ENCODE results near the gene AMBP. TPM values are rescaled to one million over a fixed set of nuclear protein-coding genes. Genes with fewer than 3 reads are reported as not detected.

The AMBP gene
- total and polyA plus RNA-seq, 2 of the 13 experiments (the other 11 are each of a cell fraction or from before 2014, with no cell fraction given), result 1,510 to 2,580 TPM

DNA sequence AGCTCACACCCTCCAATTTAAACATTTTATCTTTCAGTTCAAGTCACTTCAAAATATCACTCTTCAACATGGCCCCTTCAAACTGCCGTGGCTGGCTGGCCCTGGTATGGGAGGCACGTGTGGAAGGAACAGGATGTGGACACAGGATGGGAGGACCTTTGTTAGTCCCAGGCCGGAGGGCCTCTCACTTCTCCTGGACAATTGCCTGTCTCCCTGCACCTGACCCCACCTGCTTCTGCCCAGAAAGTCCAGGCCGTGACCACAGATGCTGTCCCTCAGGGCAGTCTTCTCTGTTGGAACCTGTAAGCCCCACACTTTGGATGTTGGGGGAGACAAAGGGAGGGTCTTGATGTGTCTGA is 19.4 kb downstream of the AMBP start (continued):
- TF ChIP-seq, protein P1, sequence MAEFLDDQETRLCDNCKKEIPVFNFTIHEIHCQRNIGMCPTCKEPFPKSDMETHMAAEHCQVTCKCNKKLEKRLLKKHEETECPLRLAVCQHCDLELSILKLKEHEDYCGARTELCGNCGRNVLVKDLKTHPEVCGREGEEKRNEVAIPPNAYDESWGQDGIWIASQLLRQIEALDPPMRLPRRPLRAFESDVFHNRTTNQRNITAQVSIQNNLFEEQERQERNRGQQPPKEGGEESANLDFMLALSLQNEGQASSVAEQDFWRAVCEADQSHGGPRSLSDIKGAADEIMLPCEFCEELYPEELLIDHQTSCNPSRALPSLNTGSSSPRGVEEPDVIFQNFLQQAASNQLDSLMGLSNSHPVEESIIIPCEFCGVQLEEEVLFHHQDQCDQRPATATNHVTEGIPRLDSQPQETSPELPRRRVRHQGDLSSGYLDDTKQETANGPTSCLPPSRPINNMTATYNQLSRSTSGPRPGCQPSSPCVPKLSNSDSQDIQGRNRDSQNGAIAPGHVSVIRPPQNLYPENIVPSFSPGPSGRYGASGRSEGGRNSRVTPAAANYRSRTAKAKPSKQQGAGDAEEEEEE (CRISPR knock-in tag; IDR thresholded peaks at IDR 0.05; ENCODE audit: borderline replicate concordance), result no peak
- TF ChIP-seq, protein P2, sequence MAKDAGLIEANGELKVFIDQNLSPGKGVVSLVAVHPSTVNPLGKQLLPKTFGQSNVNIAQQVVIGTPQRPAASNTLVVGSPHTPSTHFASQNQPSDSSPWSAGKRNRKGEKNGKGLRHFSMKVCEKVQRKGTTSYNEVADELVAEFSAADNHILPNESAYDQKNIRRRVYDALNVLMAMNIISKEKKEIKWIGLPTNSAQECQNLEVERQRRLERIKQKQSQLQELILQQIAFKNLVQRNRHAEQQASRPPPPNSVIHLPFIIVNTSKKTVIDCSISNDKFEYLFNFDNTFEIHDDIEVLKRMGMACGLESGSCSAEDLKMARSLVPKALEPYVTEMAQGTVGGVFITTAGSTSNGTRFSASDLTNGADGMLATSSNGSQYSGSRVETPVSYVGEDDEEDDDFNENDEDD (CRISPR knock-in tag; IDR thresholded peaks at IDR 0.05; ENCODE audit: borderline replicate concordance), result peak; percentile 72
- 0 out of 2 replicates have a peak, but pooled peaks have one; percentile 19 for TF ChIP-seq SP4 (CRISPR knock-in tag; IDR thresholded peaks at IDR 0.05)
- TF ChIP-seq SIN3A (IDR thresholded peaks at IDR 0.05; ENCODE audit: borderline replicate concordance, low read depth, low read length), result peak; percentile 6; the same call in 1 of the 2 replicates
- TF ChIP-seq, protein P3, sequence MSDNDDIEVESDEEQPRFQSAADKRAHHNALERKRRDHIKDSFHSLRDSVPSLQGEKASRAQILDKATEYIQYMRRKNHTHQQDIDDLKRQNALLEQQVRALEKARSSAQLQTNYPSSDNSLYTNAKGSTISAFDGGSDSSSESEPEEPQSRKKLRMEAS (IDR thresholded peaks at IDR 0.05), result peak; percentile 72
- TF ChIP-seq GATAD2A (CRISPR knock-in tag; IDR thresholded peaks at IDR 0.05), result 0 out of 2 replicates have a peak, but pooled peaks have one; percentile 29
- TF ChIP-seq ARNT2 (CRISPR knock-in tag; IDR thresholded peaks at IDR 0.05; ENCODE audit: low read depth), result no peak
- TF ChIP-seq ZNF570 (CRISPR knock-in tag; IDR thresholded peaks at IDR 0.05; ENCODE audit: borderline replicate concordance), result no peak
- no peak for TF ChIP-seq ATAD3A (CRISPR knock-in tag; IDR thresholded peaks at IDR 0.05)
- TF ChIP-seq, protein P4, sequence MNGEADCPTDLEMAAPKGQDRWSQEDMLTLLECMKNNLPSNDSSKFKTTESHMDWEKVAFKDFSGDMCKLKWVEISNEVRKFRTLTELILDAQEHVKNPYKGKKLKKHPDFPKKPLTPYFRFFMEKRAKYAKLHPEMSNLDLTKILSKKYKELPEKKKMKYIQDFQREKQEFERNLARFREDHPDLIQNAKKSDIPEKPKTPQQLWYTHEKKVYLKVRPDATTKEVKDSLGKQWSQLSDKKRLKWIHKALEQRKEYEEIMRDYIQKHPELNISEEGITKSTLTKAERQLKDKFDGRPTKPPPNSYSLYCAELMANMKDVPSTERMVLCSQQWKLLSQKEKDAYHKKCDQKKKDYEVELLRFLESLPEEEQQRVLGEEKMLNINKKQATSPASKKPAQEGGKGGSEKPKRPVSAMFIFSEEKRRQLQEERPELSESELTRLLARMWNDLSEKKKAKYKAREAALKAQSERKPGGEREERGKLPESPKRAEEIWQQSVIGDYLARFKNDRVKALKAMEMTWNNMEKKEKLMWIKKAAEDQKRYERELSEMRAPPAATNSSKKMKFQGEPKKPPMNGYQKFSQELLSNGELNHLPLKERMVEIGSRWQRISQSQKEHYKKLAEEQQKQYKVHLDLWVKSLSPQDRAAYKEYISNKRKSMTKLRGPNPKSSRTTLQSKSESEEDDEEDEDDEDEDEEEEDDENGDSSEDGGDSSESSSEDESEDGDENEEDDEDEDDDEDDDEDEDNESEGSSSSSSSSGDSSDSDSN (CRISPR knock-in tag; IDR thresholded peaks at IDR 0.05), result no peak
- TF ChIP-seq CAMTA2 (CRISPR knock-in tag; IDR thresholded peaks at IDR 0.05; ENCODE audit: borderline replicate concordance), result no peak
- no peak for TF ChIP-seq FOXK1 (CRISPR knock-in tag; IDR thresholded peaks at IDR 0.05; ENCODE audit: borderline replicate concordance, low read depth)
- TF ChIP-seq ZZZ3 (CRISPR knock-in tag; IDR thresholded peaks at IDR 0.05; ENCODE audit: borderline replicate concordance), result 0 out of 2 replicates have a peak, but pooled peaks have one; percentile 28
- no peak for TF ChIP-seq SRF (IDR thresholded peaks at IDR 0.05; ENCODE audit: low read depth, low read length)
- TF ChIP-seq, protein P5, sequence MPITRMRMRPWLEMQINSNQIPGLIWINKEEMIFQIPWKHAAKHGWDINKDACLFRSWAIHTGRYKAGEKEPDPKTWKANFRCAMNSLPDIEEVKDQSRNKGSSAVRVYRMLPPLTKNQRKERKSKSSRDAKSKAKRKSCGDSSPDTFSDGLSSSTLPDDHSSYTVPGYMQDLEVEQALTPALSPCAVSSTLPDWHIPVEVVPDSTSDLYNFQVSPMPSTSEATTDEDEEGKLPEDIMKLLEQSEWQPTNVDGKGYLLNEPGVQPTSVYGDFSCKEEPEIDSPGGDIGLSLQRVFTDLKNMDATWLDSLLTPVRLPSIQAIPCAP (CRISPR knock-in tag; IDR thresholded peaks at IDR 0.05; ENCODE audit: low read depth), result no peak
- TF ChIP-seq FOXJ3 (CRISPR knock-in tag; IDR thresholded peaks at IDR 0.05; ENCODE audit: borderline replicate concordance), result no peak
- TF ChIP-seq CHCHD3 (CRISPR knock-in tag; IDR thresholded peaks at IDR 0.05), result no peak
- no peak for TF ChIP-seq ZBTB4 (CRISPR knock-in tag; IDR thresholded peaks at IDR 0.05; ENCODE audit: borderline replicate concordance)
- TF ChIP-seq ARNTL (CRISPR knock-in tag; IDR thresholded peaks at IDR 0.05), result peak; percentile 57; the same call in 1 of the 2 replicates
- no peak for TF ChIP-seq HOXD1 (CRISPR knock-in tag; IDR thresholded peaks at IDR 0.05)
- no peak for TF ChIP-seq ZKSCAN8 (CRISPR knock-in tag; IDR thresholded peaks at IDR 0.05; ENCODE audit: borderline replicate concordance)
